ENCODE measurements around the gene RAI1. TPM values are rescaled to one million over a fixed set of nuclear protein-coding genes. Genes with fewer than 3 reads are reported as not detected.

RAI1 gene
- polyA plus RNA-seq, 1 donor from 2014 or later, result 3.0 TPM

GRCh38 chr17:17781591-17782496 lies 100.6 kb downstream of the RAI1 start:
- Mint-ChIP-seq H3K4me3 (peak overlapping the region; percentile 4 to 90 (median 79)), H3K4me1 (peaks cover 13 to 26% (median 17%) of the 10 kb centered on the region in 3 donors), H3K27me3 (peaks cover 6% of the 10 kb centered on the region), H3K27ac (peak overlapping the region in 2 of 3 donors; percentile 1 to 23), H3K9me3 (no peaks in the 10 kb centered on the region), H3K36me3 (no peaks in the 10 kb centered on the region)

- Mint-ChIP-seq H3K27me3 (peaks cover 6% of the 10 kb centered on the region), H3K4me1 (peaks cover 13 to 26% (median 17%) of the 10 kb centered on the region in 3 donors), H3K9me3 (no peaks in the 10 kb centered on the region), H3K36me3 (no peaks in the 10 kb centered on the region), H3K4me3 (peak overlapping the region in 2 of 4 donors; percentile 74 to 85), H3K27ac (no peak overlapping the region)
Measured at GRCh38 chr17:17782523-17783115, 101.4 kb downstream of the RAI1 start.

DNA sequence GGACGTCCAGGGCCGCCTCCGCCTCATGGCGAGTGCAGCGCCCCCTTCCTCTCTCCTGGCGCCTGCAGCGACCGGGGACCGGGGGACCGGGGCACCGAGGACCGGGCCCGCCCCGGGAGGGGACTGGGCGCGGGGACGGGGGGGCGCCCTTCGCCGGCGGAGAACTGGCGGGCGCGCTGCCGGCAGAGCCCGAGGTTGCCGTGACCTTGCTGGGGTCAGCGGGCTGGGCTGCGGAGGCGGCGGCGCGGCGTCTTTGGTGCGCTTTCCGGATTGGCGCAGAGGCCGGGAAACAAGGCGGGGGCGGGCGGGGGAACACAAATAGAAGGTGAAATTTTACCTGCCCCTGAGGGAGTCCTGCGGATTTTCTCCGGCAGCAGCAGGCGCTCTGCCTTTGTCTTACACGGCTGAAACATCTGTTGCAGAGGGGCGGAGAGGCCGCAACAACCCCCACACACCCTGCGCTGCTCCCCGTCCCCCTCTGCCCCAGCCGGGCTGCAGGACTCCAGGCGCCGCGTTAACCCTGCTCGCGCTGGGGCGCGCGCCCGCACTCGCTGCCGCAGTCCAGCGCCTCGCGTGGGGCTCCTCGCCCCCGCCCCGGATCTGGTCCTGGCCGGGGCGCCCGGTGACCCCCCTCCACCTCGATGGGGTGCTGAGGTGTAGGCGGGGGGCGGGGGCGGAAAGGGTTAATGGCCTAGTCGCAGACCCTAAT lies 102.0 kb downstream of the RAI1 start:
- H3K36me3 Mint-ChIP-seq, result no peaks in the 10 kb centered on the region
- H3K9me3 Mint-ChIP-seq, result no peaks in the 10 kb centered on the region
- H3K27me3 Mint-ChIP-seq, result peaks cover 6% of the 10 kb centered on the region
- peak overlapping the region in 1 of 3 donors; percentile 93 for H3K27ac Mint-ChIP-seq
- H3K4me1 Mint-ChIP-seq, result peaks cover 13 to 26% (median 17%) of the 10 kb centered on the region in 3 donors
- H3K4me3 Mint-ChIP-seq, result peak overlapping the region; percentile 80 to 96 (median 88)

DNA sequence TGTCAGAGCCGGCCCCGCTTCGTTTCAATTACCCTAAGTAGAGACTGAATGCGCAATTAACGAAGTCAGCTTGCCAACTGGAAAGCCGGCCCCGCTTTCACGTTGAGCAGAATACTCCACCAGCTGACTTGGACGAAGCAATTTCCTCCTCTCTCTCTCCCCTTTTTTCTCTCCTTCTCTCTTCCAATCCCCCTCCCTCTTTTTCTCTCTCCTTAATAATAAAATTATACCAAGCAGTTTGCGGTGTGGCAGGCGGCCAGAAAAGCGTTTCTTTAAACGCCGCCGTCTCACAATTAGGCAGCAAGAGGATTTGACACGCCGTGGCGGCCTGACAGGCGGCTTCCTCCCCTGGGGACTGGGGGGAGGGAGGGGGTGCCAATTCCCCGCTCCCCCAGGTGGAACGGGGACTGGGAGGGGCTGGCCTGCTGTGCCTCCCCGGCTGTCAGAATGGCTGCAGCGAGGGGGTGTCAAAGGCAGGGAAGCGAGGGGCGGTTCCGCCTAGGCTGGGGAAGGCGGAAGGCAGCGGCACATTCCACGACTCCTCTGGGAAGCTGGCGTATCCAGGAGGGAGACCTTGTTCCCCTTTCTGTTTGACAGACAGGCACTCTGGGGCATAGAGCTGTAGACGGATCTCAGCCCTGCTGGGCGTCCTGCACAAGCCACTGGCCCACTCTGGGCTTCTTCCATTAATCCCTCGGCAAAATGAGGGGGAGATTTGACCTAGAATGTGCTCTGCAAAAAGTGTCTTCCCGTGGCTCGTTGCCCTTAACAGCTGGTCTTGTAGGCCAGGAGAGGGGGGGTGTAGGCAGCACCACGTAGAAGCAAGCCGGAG lies 102.8 kb downstream of the RAI1 start:
- Mint-ChIP-seq H3K27ac (peak overlapping the region in 1 of 3 donors; percentile 93), H3K27me3 (peaks cover 6% of the 10 kb centered on the region), H3K4me1 (peaks cover 13 to 26% (median 17%) of the 10 kb centered on the region in 3 donors), H3K36me3 (no peaks in the 10 kb centered on the region), H3K4me3 (peak overlapping the region; percentile 80 to 96 (median 95)), H3K9me3 (no peaks in the 10 kb centered on the region)

- Mint-ChIP-seq H3K27ac (no peak overlapping the region), H3K36me3 (no peaks in the 10 kb centered on the region), H3K27me3 (peaks cover 6% of the 10 kb centered on the region), H3K9me3 (no peaks in the 10 kb centered on the region), H3K4me1 (peaks cover 13 to 26% (median 17%) of the 10 kb centered on the region in 3 donors), H3K4me3 (peak overlapping the region in 3 of 4 donors; percentile 76 to 96 (median 80))
Measured at GRCh38 chr17:17784657-17785267, 103.5 kb downstream of the RAI1 start.

DNA sequence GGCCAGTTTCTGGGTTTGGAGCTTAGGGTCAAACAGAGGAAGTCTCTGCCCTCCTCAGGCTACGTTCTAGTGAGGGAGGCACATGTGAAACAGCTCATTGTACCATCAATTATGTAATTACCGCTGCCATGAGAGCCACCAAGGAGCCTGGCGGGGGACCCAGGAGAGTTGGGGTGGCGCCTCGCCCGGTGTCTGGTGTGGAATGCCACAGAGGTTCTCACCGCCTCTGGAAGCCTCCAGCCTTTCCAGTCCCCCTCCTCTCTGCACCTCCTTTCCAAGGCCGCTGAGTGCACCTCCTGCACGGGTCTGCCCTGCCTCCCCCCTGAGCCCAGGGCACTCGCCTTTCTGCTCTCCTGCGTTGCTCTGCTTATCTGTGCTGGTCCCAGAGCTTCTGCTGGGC lies 104.1 kb downstream of the RAI1 start:
- Mint-ChIP-seq H3K27ac (peak overlapping the region in 1 of 3 donors; percentile 68), H3K9me3 (no peaks in the 10 kb centered on the region), H3K36me3 (no peaks in the 10 kb centered on the region), H3K27me3 (peaks cover 6% of the 10 kb centered on the region), H3K4me3 (peak overlapping the region in 3 of 4 donors; percentile 37 to 82 (median 51)), H3K4me1 (peaks cover 13 to 26% (median 17%) of the 10 kb centered on the region in 3 donors)

DNA sequence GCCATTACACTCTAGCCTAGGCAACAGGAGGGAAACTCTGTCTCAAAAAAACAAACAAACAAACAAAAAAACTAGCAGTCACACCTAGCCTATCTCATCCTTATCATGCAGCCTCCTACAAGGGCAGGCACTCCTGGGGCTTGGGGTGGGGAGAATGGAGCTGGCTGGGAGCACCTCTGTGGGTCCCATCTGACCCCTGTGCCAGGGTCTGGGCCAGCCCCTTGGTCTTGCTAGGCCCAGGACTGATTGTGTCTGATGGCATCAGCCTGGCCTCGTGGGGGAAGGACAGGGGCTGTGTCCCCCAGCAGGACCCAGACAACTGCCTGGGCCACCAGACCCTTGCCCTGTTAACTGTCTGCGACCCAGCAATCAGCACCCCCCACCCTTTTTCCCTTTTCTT lies 105.7 kb downstream of the RAI1 start:
- no peak overlapping the region for H3K27ac Mint-ChIP-seq
- no peak overlapping the region for H3K4me3 Mint-ChIP-seq
- H3K27me3 Mint-ChIP-seq, result peaks cover 2% of the 10 kb centered on the region
- H3K9me3 Mint-ChIP-seq, result no peaks in the 10 kb centered on the region
- H3K4me1 Mint-ChIP-seq, result peaks cover 14 to 26% (median 16%) of the 10 kb centered on the region in 3 donors
- H3K36me3 Mint-ChIP-seq, result no peaks in the 10 kb centered on the region

DNA sequence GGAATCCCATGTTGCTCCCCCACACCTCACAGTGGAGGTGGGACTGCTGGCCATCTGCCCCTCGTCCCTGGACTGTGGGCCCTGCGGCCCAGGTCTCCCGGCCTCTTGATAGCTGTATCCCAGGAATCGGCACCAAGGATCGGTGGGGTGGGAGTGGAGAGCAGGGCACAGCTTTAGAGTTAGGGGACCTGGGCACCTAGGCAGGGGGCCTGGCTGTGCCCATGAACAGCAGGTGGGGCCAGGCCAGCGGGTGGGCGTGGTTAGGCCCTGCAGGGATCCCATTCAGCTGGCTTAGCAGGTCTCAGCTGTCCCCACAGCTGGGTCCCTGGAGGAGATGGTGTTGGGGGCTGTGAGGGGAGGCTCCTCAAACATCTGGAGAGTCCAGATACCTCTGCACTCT lies 106.3 kb downstream of the RAI1 start:
- no peaks in the 10 kb centered on the region for H3K9me3 Mint-ChIP-seq
- no peaks in the 10 kb centered on the region for H3K36me3 Mint-ChIP-seq
- H3K4me1 Mint-ChIP-seq, result peaks cover 18 to 26% (median 18%) of the 10 kb centered on the region in 3 donors
- no peak overlapping the region for H3K4me3 Mint-ChIP-seq
- no peak overlapping the region for H3K27ac Mint-ChIP-seq
- H3K27me3 Mint-ChIP-seq, result peaks cover 2% of the 10 kb centered on the region

DNA sequence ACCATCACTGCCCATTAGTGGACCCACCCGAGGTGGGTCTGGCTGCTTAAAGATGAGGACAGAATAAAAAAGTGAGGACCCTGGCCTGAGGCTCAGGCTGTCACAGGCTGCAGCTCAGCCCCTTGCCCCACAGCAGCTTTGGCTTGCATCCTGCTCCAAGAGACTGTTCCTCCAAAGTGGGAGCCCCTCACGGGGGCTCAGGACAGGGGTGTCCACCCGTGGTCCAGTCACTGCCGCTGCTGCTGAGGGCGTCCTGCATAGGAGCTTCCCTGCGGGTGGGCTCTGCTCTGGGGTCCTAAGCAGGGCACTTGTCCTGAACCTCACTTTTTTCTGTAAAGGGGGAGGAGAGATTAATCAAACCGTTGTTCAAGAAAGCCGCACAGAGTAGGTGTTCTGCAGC lies 107.7 kb downstream of the RAI1 start:
- H3K9me3 Mint-ChIP-seq, result no peaks in the 10 kb centered on the region
- peaks cover 18 to 22% (median 18%) of the 10 kb centered on the region in 3 donors for H3K4me1 Mint-ChIP-seq
- H3K4me3 Mint-ChIP-seq, result no peak overlapping the region
- no peaks in the 10 kb centered on the region for H3K36me3 Mint-ChIP-seq
- H3K27me3 Mint-ChIP-seq, result no peaks in the 10 kb centered on the region
- no peak overlapping the region for H3K27ac Mint-ChIP-seq

DNA sequence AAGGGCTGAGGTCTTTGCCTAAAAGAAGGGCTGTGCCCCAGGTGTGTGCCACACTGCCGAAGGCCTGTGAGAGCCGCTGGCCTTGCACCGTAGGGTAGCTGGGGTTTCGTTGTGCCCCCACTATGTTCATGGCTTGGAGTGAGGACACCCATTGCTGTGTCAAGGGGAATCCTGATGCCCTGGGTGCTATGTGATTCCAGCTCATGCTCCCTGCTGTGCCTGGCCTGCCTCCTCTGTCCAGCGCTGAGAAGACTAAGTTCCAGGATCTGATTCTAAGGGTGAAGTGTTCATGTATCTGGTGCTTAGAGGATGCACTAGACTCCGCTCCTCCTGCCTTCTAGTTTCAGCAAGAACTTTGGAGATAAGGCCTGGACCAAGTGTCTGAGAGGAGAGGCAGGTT lies 108.2 kb downstream of the RAI1 start:
- Mint-ChIP-seq H3K9me3 (no peaks in the 10 kb centered on the region), H3K36me3 (no peaks in the 10 kb centered on the region), H3K27me3 (no peaks in the 10 kb centered on the region), H3K4me1 (peaks cover 15 to 18% (median 15%) of the 10 kb centered on the region in 3 donors), H3K4me3 (no peak overlapping the region), H3K27ac (no peak overlapping the region)

DNA sequence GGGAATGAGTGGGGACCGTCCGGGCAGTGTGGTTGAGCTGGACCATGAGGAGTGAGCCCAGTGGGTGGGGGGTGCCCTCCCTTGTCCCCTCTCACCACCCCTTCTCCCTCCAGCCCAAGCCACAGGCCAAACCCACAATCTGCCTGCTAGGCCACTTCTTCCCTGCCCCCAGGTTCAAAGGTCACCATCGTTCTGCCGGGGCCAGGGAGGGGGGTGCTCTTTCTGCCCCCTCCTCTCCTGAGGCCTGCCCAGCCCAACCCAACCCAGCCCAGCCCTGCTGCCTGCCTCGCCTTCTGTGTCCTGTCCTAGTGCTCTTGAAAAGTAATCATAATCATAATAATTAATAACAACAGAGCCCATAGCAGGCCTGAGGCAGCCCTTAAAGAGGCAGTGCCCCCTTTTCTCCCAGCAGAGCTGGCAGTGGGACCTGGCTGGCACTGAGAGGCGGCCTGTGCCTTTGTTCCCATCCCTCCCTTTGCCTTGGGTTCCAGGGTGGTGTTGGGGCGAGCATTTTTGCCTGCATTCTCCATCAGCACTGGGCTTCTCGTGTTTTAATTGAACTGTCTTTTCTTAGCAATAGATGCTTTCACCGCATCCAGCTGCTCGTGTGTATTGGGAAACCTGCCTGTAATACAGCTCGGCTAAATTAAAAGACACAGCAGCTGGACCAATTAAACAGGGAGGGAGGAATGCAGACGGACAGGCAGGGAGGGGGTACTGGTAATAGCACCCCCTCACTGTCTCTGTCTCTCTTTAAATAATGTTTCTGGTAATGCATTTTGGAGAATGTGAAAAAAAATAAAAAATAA lies 108.8 kb downstream of the RAI1 start:
- H3K27ac Mint-ChIP-seq, result no peak overlapping the region
- H3K27me3 Mint-ChIP-seq, result no peaks in the 10 kb centered on the region
- H3K9me3 Mint-ChIP-seq, result no peaks in the 10 kb centered on the region
- H3K4me3 Mint-ChIP-seq, result no peak overlapping the region
- peaks cover 10 to 12% (median 12%) of the 10 kb centered on the region in 3 donors for H3K4me1 Mint-ChIP-seq
- no peaks in the 10 kb centered on the region for H3K36me3 Mint-ChIP-seq

DNA sequence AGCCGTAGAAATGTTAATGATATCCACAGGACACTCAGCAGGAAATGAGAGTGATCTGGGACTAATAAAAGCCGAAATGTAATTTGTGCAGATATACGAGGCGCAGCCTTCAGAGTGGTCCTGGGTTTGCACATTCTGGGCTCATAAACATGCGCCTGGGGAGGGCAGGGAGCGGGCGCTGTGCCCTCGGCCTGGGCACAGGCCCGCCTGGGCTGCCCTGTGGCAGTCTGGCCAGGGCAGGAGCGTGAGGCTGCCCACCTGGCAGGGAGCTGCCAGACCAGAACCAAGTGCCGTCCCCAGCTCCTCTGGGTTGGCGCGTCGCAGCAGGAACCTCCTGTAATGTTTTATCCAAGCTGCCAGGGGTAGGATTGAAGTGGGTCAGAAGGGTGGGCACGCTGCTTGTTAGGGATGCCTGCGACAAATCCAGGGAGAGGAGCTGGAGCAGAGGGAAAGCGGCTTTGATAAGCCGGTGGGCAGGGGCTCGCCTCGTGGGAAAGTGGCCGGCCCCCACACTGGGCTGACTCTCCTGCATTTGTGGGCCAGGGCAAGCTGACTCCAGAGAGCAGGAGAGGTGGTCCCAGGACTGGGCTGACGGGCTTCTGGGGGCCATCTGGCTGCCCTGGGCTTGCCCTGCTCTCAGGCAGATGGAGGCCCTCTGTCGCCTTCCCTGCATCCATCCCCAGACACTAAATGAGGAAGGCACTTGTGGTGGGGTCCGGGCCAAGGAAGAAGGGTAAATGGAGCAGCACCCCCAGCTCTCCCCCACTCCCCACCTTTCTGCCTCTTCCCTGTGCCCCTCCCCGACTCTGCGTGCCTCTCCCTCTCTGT lies 109.6 kb downstream of the RAI1 start:
- Mint-ChIP-seq H3K27me3 (no peaks in the 10 kb centered on the region), H3K36me3 (no peaks in the 10 kb centered on the region), H3K9me3 (no peaks in the 10 kb centered on the region), H3K27ac (no peak overlapping the region), H3K4me1 (peaks cover 5 to 12% (median 7%) of the 10 kb centered on the region in 3 donors), H3K4me3 (no peak overlapping the region)
